ENCODE measurements around the gene HPF1.

The HPF1 gene

GRCh38 chr4:169730564-169730963 is 27.2 kb downstream of the HPF1 start:
- DNase-seq: no peak

GRCh38 chr4:169727616-169728015 is 30.1 kb downstream of the HPF1 start:
- DNase-seq: no peak

- DNase-seq: no peak
Observed at GRCh38 chr4:169724260-169724659, 33.5 kb downstream of the HPF1 start.

GRCh38 chr4:169723207-169723965 is 34.4 kb downstream of the HPF1 start:
- DNase-seq: no peak

GRCh38 chr4:169720529-169720928 is 37.2 kb downstream of the HPF1 start:
- DNase-seq: no peak

- DNase-seq: no peak
Observed at GRCh38 chr4:169716677-169717076, 41.1 kb downstream of the HPF1 start.

- no peak for DNase-seq
Observed at GRCh38 chr4:169715826-169716225, 41.9 kb downstream of the HPF1 start.

- no peak for DNase-seq
Observed at GRCh38 chr4:169707958-169708643, 49.6 kb downstream of the HPF1 start.

GRCh38 chr4:169698331-169698730 is 59.4 kb downstream of the HPF1 start:
- DNase-seq: no peak

- DNase-seq: no peak
Observed at GRCh38 chr4:169690787-169691186, 67.0 kb downstream of the HPF1 start.

GRCh38 chr4:169689681-169690080 is 68.1 kb downstream of the HPF1 start:
- no peak for DNase-seq

- no peak for DNase-seq
Observed at GRCh38 chr4:169682372-169683047, 75.2 kb downstream of the HPF1 start.

Data from NCI-H510A treated with DMSO at 0.1 percent for 48 hours (cell line).